ENCODE data around the gene SCIN. TPM values are rescaled to one million over a fixed set of nuclear protein-coding genes. Genes with fewer than 3 reads are reported as not detected.

SCIN gene
- total RNA-seq, 1 donor from 2014 or later = 3.9 TPM

DNA sequence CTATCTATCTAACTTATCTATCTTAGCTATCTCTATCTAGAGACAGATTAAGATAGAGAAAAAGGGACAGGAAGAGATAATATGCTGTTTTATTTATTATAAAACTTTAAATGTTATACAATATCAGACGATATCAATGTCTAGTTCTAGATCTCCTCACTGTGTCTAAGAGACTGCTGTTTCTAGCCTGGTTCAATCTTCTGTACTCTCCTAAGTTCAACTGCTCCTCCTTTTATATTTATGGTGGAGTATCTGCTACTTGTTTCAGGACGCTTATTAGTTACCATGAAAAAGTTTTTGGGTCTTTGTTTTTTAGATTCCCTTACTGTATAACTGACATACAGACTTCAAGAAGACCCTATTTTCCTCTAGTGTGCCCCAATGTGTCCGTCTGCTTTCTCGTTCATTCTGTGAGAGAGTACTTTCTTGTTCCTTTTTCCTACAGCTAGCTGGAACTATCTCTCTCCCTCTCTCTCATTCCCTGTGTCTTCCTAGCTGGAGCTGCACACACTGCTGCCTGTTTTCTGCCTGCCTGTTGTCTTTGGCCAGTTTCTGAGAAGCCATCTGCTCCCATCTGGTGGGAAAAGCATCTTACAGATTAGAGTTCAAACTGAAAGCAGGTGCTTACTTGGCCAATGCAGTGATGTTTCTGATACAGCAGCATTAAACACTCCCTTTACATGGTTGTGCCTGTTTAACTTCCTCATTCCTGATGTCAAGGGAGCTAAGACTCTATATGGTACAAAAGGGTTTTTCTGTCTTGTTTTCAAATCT, 67.5 kb downstream of the SCIN start:
- Mint-ChIP-seq H3K9me3 (no peaks in the 10 kb centered on the region), H3K27ac (peak overlapping the region; percentile 62), H3K36me3 (peaks cover 4% of the 10 kb centered on the region), H3K4me3 (no peak overlapping the region), H3K27me3 (peaks cover 4% of the 10 kb centered on the region), H3K4me1 (ENCODE audit: unreplicated experiment) (peaks cover 19% of the 10 kb centered on the region)
- no peak for TF ChIP-seq CTCF (conservative IDR thresholded peaks at IDR 0.05)
- no peak for DNase-seq (ENCODE audit: extremely low spot score, unreplicated experiment)

DNA sequence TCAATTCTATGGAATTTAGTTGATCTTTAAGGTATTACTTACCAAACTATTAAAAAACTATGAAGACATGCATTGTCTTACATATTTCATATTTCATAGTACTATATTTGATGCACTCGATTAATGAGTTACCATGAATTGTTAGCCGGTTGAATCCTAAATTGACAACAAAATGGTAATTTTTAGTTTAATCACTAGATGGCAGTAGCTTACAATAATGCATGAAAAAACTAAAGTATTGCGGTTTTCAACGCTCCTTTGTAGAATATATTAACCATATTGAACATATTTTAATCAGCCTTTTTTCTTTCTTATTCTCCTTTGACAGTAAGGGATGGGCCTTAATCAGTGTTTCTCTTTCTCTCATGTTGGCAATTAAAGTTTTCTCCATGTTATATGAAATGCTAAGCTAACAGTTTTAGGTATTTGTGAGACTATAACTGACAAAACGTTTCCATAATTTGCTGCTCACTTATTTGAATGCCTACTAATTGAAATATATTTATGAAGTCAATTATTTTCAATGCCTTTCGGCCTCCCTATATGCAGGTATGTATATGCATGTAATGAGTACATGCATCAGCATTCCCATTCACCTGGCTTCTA, 68.4 kb downstream of the SCIN start:
- Mint-ChIP-seq H3K4me1 (ENCODE audit: unreplicated experiment) (peaks cover 19% of the 10 kb centered on the region), H3K27me3 (peaks cover 4% of the 10 kb centered on the region), H3K4me3 (no peak overlapping the region), H3K9me3 (no peaks in the 10 kb centered on the region), H3K27ac (no peak overlapping the region), H3K36me3 (peaks cover 4% of the 10 kb centered on the region)
- DNase-seq (ENCODE audit: extremely low spot score, unreplicated experiment) = no peak
- peak; percentile 86 for TF ChIP-seq CTCF (conservative IDR thresholded peaks at IDR 0.05)

DNA sequence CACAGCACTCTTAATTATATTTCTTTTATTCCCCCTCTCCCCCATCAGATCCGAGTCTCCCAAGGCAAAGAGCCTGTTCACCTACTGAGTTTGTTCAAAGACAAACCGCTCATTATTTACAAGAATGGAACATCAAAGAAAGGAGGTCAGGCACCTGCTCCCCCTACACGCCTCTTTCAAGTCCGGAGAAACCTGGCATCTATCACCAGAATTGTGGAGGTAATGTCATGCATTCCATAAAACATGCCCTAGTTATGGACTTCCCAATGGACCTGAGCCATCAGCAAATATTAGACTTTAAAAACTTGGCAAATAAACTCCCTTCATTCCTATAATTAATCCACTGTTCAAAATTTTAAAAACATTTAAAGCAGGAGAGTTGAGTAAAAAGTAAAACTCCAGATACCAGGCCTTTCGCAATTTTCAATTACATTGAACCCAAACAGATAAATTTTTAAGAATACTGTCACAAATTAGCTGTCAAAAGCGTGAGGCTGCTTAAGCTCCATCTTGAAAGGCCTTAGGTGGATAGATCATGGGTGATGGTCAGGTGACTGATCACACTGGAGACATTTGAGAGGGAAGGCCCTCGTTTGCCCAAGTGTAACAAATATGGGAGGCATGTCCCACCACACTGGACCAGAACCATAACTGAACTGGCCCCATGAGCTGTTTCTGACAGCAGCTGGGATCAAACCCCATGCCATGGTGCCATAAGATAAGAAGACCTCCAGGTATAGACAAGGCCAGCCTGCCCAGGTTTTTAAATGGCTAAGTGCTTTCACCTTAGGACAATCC, 70.0 kb downstream of the SCIN start:
- H3K9me3 Mint-ChIP-seq = no peaks in the 10 kb centered on the region

GRCh38 chr7:12641196-12641595, 70.7 kb downstream of the SCIN start:
- no peak overlapping the region for H3K4me3 Mint-ChIP-seq

More for the DNA sequence above, 70.0 kb downstream of the SCIN start:
- Mint-ChIP-seq H3K27me3 (peaks cover 4% of the 10 kb centered on the region), H3K36me3 (peaks cover 4% of the 10 kb centered on the region), H3K27ac (no peak overlapping the region), H3K4me1 (ENCODE audit: unreplicated experiment) (peaks cover 19% of the 10 kb centered on the region), H3K4me3 (no peak overlapping the region)
- no peak for TF ChIP-seq CTCF (conservative IDR thresholded peaks at IDR 0.05)
- DNase-seq (ENCODE audit: extremely low spot score, unreplicated experiment) = no peak

More at GRCh38 chr7:12641196-12641595, 70.7 kb downstream of the SCIN start:
- H3K36me3 Mint-ChIP-seq = no peaks in the 10 kb centered on the region
- H3K4me1 Mint-ChIP-seq (ENCODE audit: unreplicated experiment) = peaks cover 13% of the 10 kb centered on the region
- no peaks in the 10 kb centered on the region for H3K27me3 Mint-ChIP-seq
- H3K27ac Mint-ChIP-seq = no peak overlapping the region
- no peak for DNase-seq (ENCODE audit: extremely low spot score, unreplicated experiment)
- H3K9me3 Mint-ChIP-seq = no peaks in the 10 kb centered on the region
- TF ChIP-seq CTCF (conservative IDR thresholded peaks at IDR 0.05) = no peak

All from type B pancreatic cell (in vitro differentiated cells).